Prostate gland (tissue), 2 donors: Measurements from ENCODE around the gene CABLES2. TPM values are rescaled to one million over a fixed set of nuclear protein-coding genes. Genes with fewer than 3 reads are reported as not detected.
"Not testable (repeated sequence)": the region's sequence is repeated elsewhere in the genome, so short reads cannot be mapped to it uniquely, and the experiment has no call there.

Source experiments
- DNase-seq: peaks from one replicate; pipeline ENCODE4 v3.0.0-alpha.2; 2019; ENCODE audit warnings: low spot score
- H3K27ac ChIP-seq, 2 donors: fragments of 200-600 bp; sonication (generic); 2 replicates each; pipeline ENCODE4 v1.5.1; 2017 to 2019
- H3K27me3 ChIP-seq: fragments of 200-600 bp; sonication (generic); replicated peaks from 2 replicates; pipeline ENCODE4 v1.5.1; 2019; ENCODE audit not compliant: insufficient read depth
- H3K36me3 ChIP-seq, 2 donors: fragments of 200-600 bp; sonication (generic); 1 replicate in 1 of 2; 2 replicates in 1 of 2; pipeline versions ENCODE4 v1.5.1 to v1.8.1; 2017 to 2019
- H3K4me1 ChIP-seq: fragments of 200-600 bp; sonication (generic); replicated peaks from 2 replicates; pipeline ENCODE4 v1.5.1; 2019
- H3K4me3 ChIP-seq, 2 donors: fragments of 200-600 bp; sonication (generic); 2 replicates each; pipeline ENCODE4 v1.5.1; 2017 to 2019
- H3K9me3 ChIP-seq: fragments of 200-600 bp; sonication (generic); 2 replicates; pipeline ENCODE4 v1.5.1; 2017
- CTCF ChIP-seq, 4 experiments: fragments of 200-600 bp in 2 of 4; fragments of 450-650 bp in 2 of 4; sonication (generic) in 2 of 4; IDR thresholded peaks; 1 replicate in 3 of 4; 2 replicates in 1 of 4; pipeline ENCODE4 v1.5.1; 2016 to 2019; ENCODE audit warnings: antibody characterized with exemption in 4 of 4, mild to moderate bottlenecking in 2 of 4, moderate library complexity in 2 of 4
- POLR2A ChIP-seq: fragments of 450-650 bp; IDR thresholded peaks from one replicate; pipeline ENCODE4 v1.6.1; 2016; ENCODE audit warnings: antibody characterized with exemption, mild to moderate bottlenecking
- POLR2AphosphoS5 ChIP-seq: sonication (generic); formaldehyde crosslinking; IDR thresholded peaks from one replicate; pipeline ENCODE4 v1.6.1; 2017; ENCODE audit warnings: antibody characterized with exemption
- WGBS: methylation state at CpG from one replicate; pipeline ENCODE4 v1.1.5; 2018; 5-methylcytosine and 5-hydroxymethylcytosine counted together
- intact Hi-C: fragments of 100-400 bp; cut with DNase I; formaldehyde crosslinking; loops from one replicate; pipeline ENCODE4 v1.14.2; 2022
- total RNA-seq, 2 donors: library from RNA; depleted of rRNA; stranded (reverse); fragments of >200 nt; gene quantifications; one replicate each; pipeline ENCODE4 v1.1.0, GENCODE V29; 2016

Gene CABLES2
- total RNA-seq, 2 donors from 2014 or later, result 4.1 to 31.3 TPM

DNA sequence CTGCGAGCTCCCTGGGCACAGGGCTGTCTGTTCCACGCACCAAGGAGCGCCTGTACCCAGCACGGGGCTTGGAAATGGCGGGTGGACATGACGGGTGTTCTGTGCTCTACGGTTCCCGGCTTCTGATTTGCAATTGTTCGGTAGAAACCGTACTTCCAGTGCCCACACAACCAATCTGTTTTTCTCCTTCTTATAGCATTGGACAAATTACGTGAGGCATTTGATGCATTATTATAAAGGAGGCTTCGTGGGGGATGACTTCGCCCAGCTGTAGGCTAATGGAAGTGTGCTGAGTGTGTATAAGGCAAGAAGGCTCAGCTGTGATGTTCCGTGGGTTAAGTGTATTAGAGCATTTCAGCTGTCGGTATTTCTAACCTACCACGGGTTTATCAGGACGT, 30.0 kb downstream of the CABLES2 start:
- H3K4me1 ChIP-seq, result peaks cover 21% of the 10 kb centered on the region
- intact Hi-C loops, result loop anchor here (2.0 kb wide), 2 partner anchors 24 to 74 kb away; partner anchors contain the start of gene ADRM1
- peak overlapping the region; percentile 66 to 77 for H3K27ac ChIP-seq

GRCh38 chr20:62376112-62377063, 30.7 kb downstream of the CABLES2 start:
- DNase-seq, result no peak
- 27% methylated on average over 23 of the region's 26 CpGs for WGBS
- intact Hi-C loops, result loop anchor here (2.0 kb wide), 2 partner anchors 24 to 74 kb away; partner anchors contain the start of gene ADRM1

More for the DNA sequence above, 30.0 kb downstream of the CABLES2 start:
- Histone ChIP-seq H3K27me3 (no peaks in the 10 kb centered on the region), H3K36me3 (no peaks in the 10 kb centered on the region), H3K4me3 (no peak overlapping the region), H3K9me3 (no peaks in the 10 kb centered on the region)
- TF ChIP-seq CTCF (IDR thresholded peaks at IDR 0.05) (no peak), POLR2A (no peak), POLR2AphosphoS5 (no peak)
- no peak for DNase-seq
- 62% methylated on average over 17 of the region's 17 CpGs for WGBS

GRCh38 chr20:62374331-62375152, 32.5 kb downstream of the CABLES2 start:
- WGBS, result 43% methylated on average over 24 of the region's 24 CpGs
- intact Hi-C loops, result no loop called here
- peak in 1 of 4 experiments; percentile 4 for TF ChIP-seq CTCF (IDR thresholded peaks at IDR 0.05)
- no peak for TF ChIP-seq POLR2A
- no peak for TF ChIP-seq POLR2AphosphoS5
- Histone ChIP-seq H3K27me3 (no peaks in the 10 kb centered on the region), H3K4me3 (no peak overlapping the region), H3K4me1 (peaks cover 21% of the 10 kb centered on the region), H3K9me3 (no peaks in the 10 kb centered on the region), H3K36me3 (no peaks in the 10 kb centered on the region), H3K27ac (peak overlapping the region; percentile 42 to 53)
- DNase-seq, result no peak

More at GRCh38 chr20:62376112-62377063, 30.7 kb downstream of the CABLES2 start:
- Histone ChIP-seq H3K27ac (peak overlapping the region; percentile 66 to 77), H3K4me3 (no peak overlapping the region), H3K4me1 (peaks cover 21% of the 10 kb centered on the region), H3K9me3 (no peaks in the 10 kb centered on the region), H3K27me3 (no peaks in the 10 kb centered on the region), H3K36me3 (no peaks in the 10 kb centered on the region)
- no peak for TF ChIP-seq POLR2A
- TF ChIP-seq POLR2AphosphoS5, result peak; percentile 54
- peak in 3 of 4 experiments; percentile 39 to 87 (median 72) for TF ChIP-seq CTCF (IDR thresholded peaks at IDR 0.05)

DNA sequence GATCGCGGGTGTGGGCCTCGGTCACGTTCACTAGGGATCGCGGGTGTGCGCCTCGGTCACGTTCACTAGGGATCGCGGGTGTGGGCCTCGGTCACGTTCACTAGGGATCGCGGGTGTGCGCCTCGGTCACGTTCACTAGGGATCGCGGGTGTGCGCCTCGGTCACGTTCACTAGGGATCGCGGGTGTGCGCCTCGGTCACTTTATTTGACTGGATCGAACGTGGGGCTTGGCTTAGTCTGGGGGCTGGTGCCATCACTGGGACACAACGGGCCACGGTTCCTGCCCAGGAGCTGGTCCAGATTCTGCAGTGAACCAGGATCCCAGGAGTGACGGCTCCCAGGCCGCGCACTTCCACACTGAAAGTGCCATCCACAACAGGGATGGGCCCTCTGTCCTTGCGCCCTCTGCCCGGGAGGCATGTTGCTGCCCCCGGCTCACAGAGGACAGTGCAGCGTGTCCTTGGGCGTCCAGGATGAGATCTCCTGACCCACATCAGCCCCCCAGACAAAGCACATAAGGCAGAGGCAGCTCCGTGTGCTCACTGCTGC, 33.4 kb downstream of the CABLES2 start:
- 90% methylated on average over 30 of the region's 40 CpGs for WGBS
- H3K4me3 ChIP-seq, H3K9me3 ChIP-seq, H3K27me3 ChIP-seq, H3K36me3 ChIP-seq, intact Hi-C loops, DNase-seq: not testable (repeated sequence)
- Histone ChIP-seq H3K4me1 (peaks cover 27% of the 10 kb centered on the region), H3K27ac (peak overlapping the region; percentile 42 to 53)
